GM12865 (cell line): ENCODE measurements around the gene CACNA1C.

ENCODE experiments used
- DNase-seq: peaks from one replicate; pipeline ENCODE4 v3.0.0; 2010; ENCODE audit warnings: low read depth
- H3K4me3 ChIP-seq: 2 replicates; pipeline ENCODE4 v1.5.1; 2011; ENCODE audit warnings: mild to moderate bottlenecking, low read depth, low read length, control low read depth
- CTCF ChIP-seq: IDR thresholded peaks from 2 replicates; pipeline ENCODE4 v1.5.1; 2011; ENCODE audit warnings: low read length, control low read depth, low read depth, inconsistent platforms; ENCODE audit not compliant: insufficient read depth; ENCODE audit errors: missing control alignments

The CACNA1C gene

GRCh38 chr12:2360630-2361170 lies 307.9 kb downstream of the CACNA1C start:
- H3K4me3 ChIP-seq: no peak overlapping the region
- no peak for DNase-seq
- TF ChIP-seq CTCF: no peak

- no peak for DNase-seq
- TF ChIP-seq CTCF: no peak
Observed at GRCh38 chr12:2363836-2364609, 311.2 kb downstream of the CACNA1C start.

GRCh38 chr12:2364631-2365051 lies 311.9 kb downstream of the CACNA1C start:
- TF ChIP-seq CTCF: no peak
- no peak for DNase-seq
- H3K4me3 ChIP-seq: no peak overlapping the region

More at GRCh38 chr12:2363836-2364609, 311.2 kb downstream of the CACNA1C start:
- H3K4me3 ChIP-seq: no peak overlapping the region

GRCh38 chr12:2366711-2367110 lies 313.9 kb downstream of the CACNA1C start:
- TF ChIP-seq CTCF: no peak
- no peak overlapping the region for H3K4me3 ChIP-seq
- no peak for DNase-seq

DNA sequence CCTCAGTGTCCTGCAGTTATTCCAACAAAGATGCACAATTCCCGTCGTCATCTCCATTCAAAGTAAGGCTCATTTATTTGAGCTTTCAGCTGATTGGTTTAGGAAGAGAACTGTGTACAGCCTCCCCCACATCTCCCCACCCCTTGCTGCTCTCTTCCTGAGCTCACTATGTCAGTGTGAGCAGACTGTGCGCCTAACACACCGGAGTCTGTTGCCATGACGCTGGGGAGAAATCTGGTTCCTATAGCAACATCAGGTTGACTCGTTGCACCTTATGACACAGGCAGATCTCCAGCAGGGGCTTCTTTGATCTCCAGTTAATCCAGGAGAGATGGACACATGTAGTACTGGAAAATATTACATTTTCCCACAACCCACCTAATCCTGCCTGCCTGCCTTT lies 319.4 kb downstream of the CACNA1C start:
- H3K4me3 ChIP-seq: no peak overlapping the region
- no peak for TF ChIP-seq CTCF
- no peak for DNase-seq

GRCh38 chr12:2372735-2373134 lies 319.9 kb downstream of the CACNA1C start:
- H3K4me3 ChIP-seq: no peak overlapping the region
- no peak for TF ChIP-seq CTCF
- no peak for DNase-seq
